Peyer's patch (tissue), 4 donors: ENCODE measurements around the gene ABHD17A.
"Not testable (repeated sequence)": the region's sequence is repeated elsewhere in the genome, so short reads cannot be mapped to it uniquely, and the experiment has no call there.

Source experiments
- POLR2A ChIP-seq, 2 donors: fragments of 450-650 bp; IDR thresholded peaks; one replicate each; pipeline ENCODE4 v1.5.1; 2017; ENCODE audit warnings: antibody characterized with exemption in 2 of 2, mild to moderate bottlenecking in 2 of 2, moderate library complexity in 2 of 2
- TF ChIP-seq, protein P1 (sequence below), 6 experiments: fragments of 450-650 bp in 4 of 6; fragments of 200-600 bp in 2 of 6; sonication (generic) in 1 of 6; IDR thresholded peaks; one replicate each; pipeline ENCODE4 v1.5.1; 2017 to 2019; ENCODE audit warnings: antibody characterized with exemption in 6 of 6, mild to moderate bottlenecking in 3 of 6, moderate library complexity in 1 of 6

- TF ChIP-seq POLR2A (IDR thresholded peaks at IDR 0.05): not testable (repeated sequence)
- TF ChIP-seq, protein P1, sequence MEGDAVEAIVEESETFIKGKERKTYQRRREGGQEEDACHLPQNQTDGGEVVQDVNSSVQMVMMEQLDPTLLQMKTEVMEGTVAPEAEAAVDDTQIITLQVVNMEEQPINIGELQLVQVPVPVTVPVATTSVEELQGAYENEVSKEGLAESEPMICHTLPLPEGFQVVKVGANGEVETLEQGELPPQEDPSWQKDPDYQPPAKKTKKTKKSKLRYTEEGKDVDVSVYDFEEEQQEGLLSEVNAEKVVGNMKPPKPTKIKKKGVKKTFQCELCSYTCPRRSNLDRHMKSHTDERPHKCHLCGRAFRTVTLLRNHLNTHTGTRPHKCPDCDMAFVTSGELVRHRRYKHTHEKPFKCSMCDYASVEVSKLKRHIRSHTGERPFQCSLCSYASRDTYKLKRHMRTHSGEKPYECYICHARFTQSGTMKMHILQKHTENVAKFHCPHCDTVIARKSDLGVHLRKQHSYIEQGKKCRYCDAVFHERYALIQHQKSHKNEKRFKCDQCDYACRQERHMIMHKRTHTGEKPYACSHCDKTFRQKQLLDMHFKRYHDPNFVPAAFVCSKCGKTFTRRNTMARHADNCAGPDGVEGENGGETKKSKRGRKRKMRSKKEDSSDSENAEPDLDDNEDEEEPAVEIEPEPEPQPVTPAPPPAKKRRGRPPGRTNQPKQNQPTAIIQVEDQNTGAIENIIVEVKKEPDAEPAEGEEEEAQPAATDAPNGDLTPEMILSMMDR (IDR thresholded peaks at IDR 0.05): not testable (repeated sequence)
Measured at GRCh38 chr19:1875265-1875645, 10.0 kb downstream of the ABHD17A start.
